GM12865 (cell line): ENCODE measurements around the gene ADAM8.

Experiments used
- DNase-seq: peaks from one replicate; pipeline ENCODE4 v3.0.0; 2010; ENCODE audit warnings: low read depth
- H3K4me3 ChIP-seq: 2 replicates; pipeline ENCODE4 v1.5.1; 2011; ENCODE audit warnings: mild to moderate bottlenecking, low read depth, low read length, control low read depth
- CTCF ChIP-seq: IDR thresholded peaks from 2 replicates; pipeline ENCODE4 v1.5.1; 2011; ENCODE audit warnings: low read length, control low read depth, low read depth, inconsistent platforms; ENCODE audit not compliant: insufficient read depth; ENCODE audit errors: missing control alignments

ADAM8 gene

GRCh38 chr10:133318494-133319127 is 41.9 kb upstream of the ADAM8 start:
- peak; percentile 46 for DNase-seq
- TF ChIP-seq CTCF, result peak; percentile 53
- H3K4me3 ChIP-seq, result no peak overlapping the region

GRCh38 chr10:133316732-133317131 is 40.1 kb upstream of the ADAM8 start:
- H3K4me3 ChIP-seq, result no peak overlapping the region
- TF ChIP-seq CTCF, result no peak
- DNase-seq, result no peak

- no peak for TF ChIP-seq CTCF
- DNase-seq, result no peak
Observed at GRCh38 chr10:133316266-133316665, 39.6 kb upstream of the ADAM8 start.

GRCh38 chr10:133315847-133316246 is 39.2 kb upstream of the ADAM8 start:
- no peak for DNase-seq
- TF ChIP-seq CTCF, result no peak
- no peak overlapping the region for H3K4me3 ChIP-seq

More at GRCh38 chr10:133316266-133316665, 39.6 kb upstream of the ADAM8 start:
- no peak overlapping the region for H3K4me3 ChIP-seq

- no peak for TF ChIP-seq CTCF
- no peak overlapping the region for H3K4me3 ChIP-seq
Observed at GRCh38 chr10:133314911-133315310, 38.2 kb upstream of the ADAM8 start.

GRCh38 chr10:133313192-133313591 is 36.5 kb upstream of the ADAM8 start:
- no peak overlapping the region for H3K4me3 ChIP-seq
- DNase-seq, result no peak
- TF ChIP-seq CTCF, result no peak

More at GRCh38 chr10:133314911-133315310, 38.2 kb upstream of the ADAM8 start:
- no peak for DNase-seq

GRCh38 chr10:133312769-133313145 is 36.1 kb upstream of the ADAM8 start:
- TF ChIP-seq CTCF, result no peak
- DNase-seq, result no peak
- no peak overlapping the region for H3K4me3 ChIP-seq
